Measurements from ENCODE around the gene HSD17B7. TPM values are rescaled to one million over a fixed set of nuclear protein-coding genes. Genes with fewer than 3 reads are reported as not detected.

The HSD17B7 gene
- total and polyA plus RNA-seq, 10 of the 15 experiments (the other 5 are each of a cell fraction or from before 2014, with no cell fraction given) = 32.9 to 88.1 (median 36.3) TPM

GRCh38 chr1:162840250-162840839, 49.8 kb downstream of the HSD17B7 start:
- Histone ChIP-seq H3K4me3 (no peak overlapping the region), H3K79me2 (ENCODE audit: control insufficient read depth, insufficient read depth, low read length) (no peaks in the 10 kb centered on the region), H3K4me1 (ENCODE audit: control insufficient read depth, insufficient read depth, low read length) (peaks cover 6% of the 10 kb centered on the region), H3K9me3 (replicated peaks; ENCODE audit: control insufficient read depth, insufficient read depth, low read length) (peaks cover 22% of the 10 kb centered on the region), H2AFZ (ENCODE audit: control insufficient read depth, low read depth, low read length) (no peak overlapping the region), H4K20me1 (ENCODE audit: control insufficient read depth, insufficient read depth) (no peaks in the 10 kb centered on the region), H3K27ac (ENCODE audit: control insufficient read depth, insufficient read depth) (no peak overlapping the region), H3K27me3 (replicated peaks in 1 of 2; ENCODE audit: control insufficient read depth in 2 of 2, insufficient read depth in 2 of 2, low read length in 1 of 2) (no peaks in the 10 kb centered on the region), H3K4me2 (ENCODE audit: control insufficient read depth, insufficient read depth) (no peak overlapping the region), H3K36me3 (ENCODE audit: control insufficient read depth in 2 of 2, insufficient read depth in 2 of 2, low read length in 1 of 2) (no peaks in the 10 kb centered on the region), H3K9ac (ENCODE audit: control insufficient read depth, insufficient read depth, low read length) (no peak overlapping the region)
- ATAC-seq (no peak), DNase-seq (ENCODE audit: low read depth, low spot score) (no peak), FAIRE-seq (no peak)
- ChIA-PET RAD21 (ENCODE audit: unreplicated experiment) (no interaction called here), POLR2A (no interaction called here), SMC1A (ENCODE audit: uncharacterized antibody, unreplicated experiment) (no interaction called here), CTCF (interaction anchor here (1.1 kb wide), 1 partner anchor 13 kb away, joined by 3 read pairs; no protein-coding TSS in a partner anchor)
- no TSS peak for BruUV-seq (replicated peaks)
- intact Hi-C loops (cut with micrococcal nuclease; ENCODE audit: unreplicated experiment) (no loop called here), in situ Hi-C loops (cut with MboI) (no loop called here)
- no peak for TF ChIP-seq FOS (IDR thresholded peaks at IDR 0.05; ENCODE audit: borderline replicate concordance, extremely low read depth, insufficient read length)
- no peak for TF ChIP-seq ESRRA (IDR thresholded peaks at IDR 0.05; ENCODE audit: low read length)
- no peak for TF ChIP-seq LARP7 (IDR thresholded peaks at IDR 0.05)
- TF ChIP-seq SREBF1 (IDR thresholded peaks at IDR 0.05; ENCODE audit: low read length) = no peak
- no peak for TF ChIP-seq ZBED1 (IDR thresholded peaks at IDR 0.05; ENCODE audit: borderline replicate concordance)
- TF ChIP-seq E2F8 (IDR thresholded peaks at IDR 0.05; ENCODE audit: low read depth, partially characterized antibody) = no peak
- TF ChIP-seq KDM1A (IDR thresholded peaks at IDR 0.05; ENCODE audit: borderline replicate concordance) = no peak
- TF ChIP-seq ZBTB40 (IDR thresholded peaks at IDR 0.05; ENCODE audit: borderline replicate concordance) = no peak
- TF ChIP-seq IKZF1 (conservative IDR thresholded peaks at IDR 0.05) = no peak
- no peak for TF ChIP-seq ASH2L (IDR thresholded peaks at IDR 0.05; ENCODE audit: borderline replicate concordance, low read depth)
- no peak for TF ChIP-seq MAX (IDR thresholded peaks at IDR 0.05; ENCODE audit: low read depth, low read length)
- TF ChIP-seq SRF (IDR thresholded peaks at IDR 0.05; ENCODE audit: low read depth in 2 of 2, low read length in 2 of 2) = no peak
- TF ChIP-seq PBX3 (IDR thresholded peaks at IDR 0.05; ENCODE audit: insufficient replicate concordance, low read depth, low read length) = no peak
- TF ChIP-seq CEBPB (IDR thresholded peaks at IDR 0.05; ENCODE audit: borderline replicate concordance in 1 of 2, low read depth in 2 of 2, low read length in 2 of 2) = no peak
- TF ChIP-seq KAT2A (conservative IDR thresholded peaks at IDR 0.05; ENCODE audit: control insufficient read depth, low read depth, low read length) = no peak
- TF ChIP-seq ATF3 (IDR thresholded peaks at IDR 0.05; ENCODE audit: borderline replicate concordance, extremely low read depth, low read depth, low read length) = no peak
- no peak for TF ChIP-seq BCL11A (IDR thresholded peaks at IDR 0.05; ENCODE audit: low read depth, low read length)

All from GM12878 (cell line).